ENCODE results near the gene LRRC55.

Gene LRRC55

GRCh38 chr11:57144531-57145320 lies 37.0 kb upstream of the LRRC55 start:
- no peak for TF ChIP-seq SUZ12 (IDR thresholded peaks at IDR 0.05; ENCODE audit: extremely low read depth, insufficient read depth, insufficient read length)
- TF ChIP-seq YY1 (IDR thresholded peaks at IDR 0.05; ENCODE audit: insufficient read depth, insufficient read length) = no peak
- TF ChIP-seq ZNF274 (IDR thresholded peaks at IDR 0.05; ENCODE audit: low read depth, low read length) = no peak
- Histone ChIP-seq H3K4me1 (ENCODE audit: insufficient read depth, insufficient read length) (no peaks in the 10 kb centered on the region), H3K27me3 (ENCODE audit: insufficient read depth, insufficient read length) (no peaks in the 10 kb centered on the region), H3K9ac (ENCODE audit: insufficient read length, low read depth) (no peak overlapping the region), H3K36me3 (ENCODE audit: insufficient read depth, insufficient read length, low read length) (no peaks in the 10 kb centered on the region), H3K9me3 (ENCODE audit: insufficient read depth, low read length) (no peaks in the 10 kb centered on the region), H3K4me3 (ENCODE audit: insufficient read length, low read depth) (no peak overlapping the region)
- DNase-seq (ENCODE audit: low read depth, low spot score) = no peak

- DNase-seq (ENCODE audit: low read depth, low spot score) = no peak
- Histone ChIP-seq H3K9ac (ENCODE audit: insufficient read length, low read depth) (no peak overlapping the region), H3K27me3 (ENCODE audit: insufficient read depth, insufficient read length) (no peaks in the 10 kb centered on the region), H3K4me1 (ENCODE audit: insufficient read depth, insufficient read length) (no peaks in the 10 kb centered on the region), H3K4me3 (ENCODE audit: insufficient read length, low read depth) (no peak overlapping the region), H3K36me3 (ENCODE audit: insufficient read depth, insufficient read length, low read length) (no peaks in the 10 kb centered on the region), H3K9me3 (ENCODE audit: insufficient read depth, low read length) (no peaks in the 10 kb centered on the region)
- TF ChIP-seq YY1 (IDR thresholded peaks at IDR 0.05; ENCODE audit: insufficient read depth, insufficient read length) = no peak
- TF ChIP-seq ZNF274 (IDR thresholded peaks at IDR 0.05; ENCODE audit: low read depth, low read length) = no peak
- TF ChIP-seq SUZ12 (IDR thresholded peaks at IDR 0.05; ENCODE audit: extremely low read depth, insufficient read depth, insufficient read length) = no peak
Measured at GRCh38 chr11:57146301-57146700, 35.5 kb upstream of the LRRC55 start.

GRCh38 chr11:57148621-57149020 lies 33.1 kb upstream of the LRRC55 start:
- H3K4me1 ChIP-seq (ENCODE audit: insufficient read depth, insufficient read length) = no peaks in the 10 kb centered on the region
- no peak overlapping the region for H3K9ac ChIP-seq (ENCODE audit: insufficient read length, low read depth)
- TF ChIP-seq YY1 (IDR thresholded peaks at IDR 0.05; ENCODE audit: insufficient read depth, insufficient read length) = no peak
- no peak for TF ChIP-seq SUZ12 (IDR thresholded peaks at IDR 0.05; ENCODE audit: extremely low read depth, insufficient read depth, insufficient read length)
- no peak for TF ChIP-seq ZNF274 (IDR thresholded peaks at IDR 0.05; ENCODE audit: low read depth, low read length)
- H3K9me3 ChIP-seq (ENCODE audit: insufficient read depth, low read length) = no peaks in the 10 kb centered on the region
- no peak for DNase-seq (ENCODE audit: low read depth, low spot score)
- no peaks in the 10 kb centered on the region for H3K36me3 ChIP-seq (ENCODE audit: insufficient read depth, insufficient read length, low read length)
- H3K4me3 ChIP-seq (ENCODE audit: insufficient read length, low read depth) = no peak overlapping the region
- H3K27me3 ChIP-seq (ENCODE audit: insufficient read depth, insufficient read length) = no peaks in the 10 kb centered on the region

- no peaks in the 10 kb centered on the region for H3K9me3 ChIP-seq (ENCODE audit: insufficient read depth, low read length)
- H3K9ac ChIP-seq (ENCODE audit: insufficient read length, low read depth) = no peak overlapping the region
- TF ChIP-seq SUZ12 (IDR thresholded peaks at IDR 0.05; ENCODE audit: extremely low read depth, insufficient read depth, insufficient read length) = no peak
- TF ChIP-seq ZNF274 (IDR thresholded peaks at IDR 0.05; ENCODE audit: low read depth, low read length) = no peak
- TF ChIP-seq YY1 (IDR thresholded peaks at IDR 0.05; ENCODE audit: insufficient read depth, insufficient read length) = no peak
- H3K4me1 ChIP-seq (ENCODE audit: insufficient read depth, insufficient read length) = peaks cover 4% of the 10 kb centered on the region
- no peaks in the 10 kb centered on the region for H3K27me3 ChIP-seq (ENCODE audit: insufficient read depth, insufficient read length)
- no peak for DNase-seq (ENCODE audit: low read depth, low spot score)
- no peak overlapping the region for H3K4me3 ChIP-seq (ENCODE audit: insufficient read length, low read depth)
- H3K36me3 ChIP-seq (ENCODE audit: insufficient read depth, insufficient read length, low read length) = no peaks in the 10 kb centered on the region
Measured at GRCh38 chr11:57150454-57150917, 31.3 kb upstream of the LRRC55 start.

GRCh38 chr11:57152134-57152533 lies 29.6 kb upstream of the LRRC55 start:
- no peak overlapping the region for H3K4me3 ChIP-seq (ENCODE audit: insufficient read length, low read depth)
- TF ChIP-seq ZNF274 (IDR thresholded peaks at IDR 0.05; ENCODE audit: low read depth, low read length) (no peak), SUZ12 (IDR thresholded peaks at IDR 0.05; ENCODE audit: extremely low read depth, insufficient read depth, insufficient read length) (no peak), YY1 (IDR thresholded peaks at IDR 0.05; ENCODE audit: insufficient read depth, insufficient read length) (no peak)
- no peaks in the 10 kb centered on the region for H3K9me3 ChIP-seq (ENCODE audit: insufficient read depth, low read length)
- no peak overlapping the region for H3K9ac ChIP-seq (ENCODE audit: insufficient read length, low read depth)
- peaks cover 10% of the 10 kb centered on the region for H3K4me1 ChIP-seq (ENCODE audit: insufficient read depth, insufficient read length)
- no peaks in the 10 kb centered on the region for H3K36me3 ChIP-seq (ENCODE audit: insufficient read depth, insufficient read length, low read length)
- H3K27me3 ChIP-seq (ENCODE audit: insufficient read depth, insufficient read length) = no peaks in the 10 kb centered on the region
- DNase-seq (ENCODE audit: low read depth, low spot score) = no peak

GRCh38 chr11:57153448-57153847 lies 28.3 kb upstream of the LRRC55 start:
- H3K4me3 ChIP-seq (ENCODE audit: insufficient read length, low read depth) = no peak overlapping the region
- no peaks in the 10 kb centered on the region for H3K36me3 ChIP-seq (ENCODE audit: insufficient read depth, insufficient read length, low read length)
- DNase-seq (ENCODE audit: low read depth, low spot score) = no peak
- no peaks in the 10 kb centered on the region for H3K9me3 ChIP-seq (ENCODE audit: insufficient read depth, low read length)
- TF ChIP-seq ZNF274 (IDR thresholded peaks at IDR 0.05; ENCODE audit: low read depth, low read length) = no peak
- no peak for TF ChIP-seq YY1 (IDR thresholded peaks at IDR 0.05; ENCODE audit: insufficient read depth, insufficient read length)
- TF ChIP-seq SUZ12 (IDR thresholded peaks at IDR 0.05; ENCODE audit: extremely low read depth, insufficient read depth, insufficient read length) = no peak
- H3K9ac ChIP-seq (ENCODE audit: insufficient read length, low read depth) = no peak overlapping the region
- H3K4me1 ChIP-seq (ENCODE audit: insufficient read depth, insufficient read length) = peaks cover 10% of the 10 kb centered on the region
- no peaks in the 10 kb centered on the region for H3K27me3 ChIP-seq (ENCODE audit: insufficient read depth, insufficient read length)

- Histone ChIP-seq H3K4me3 (ENCODE audit: insufficient read length, low read depth) (no peak overlapping the region), H3K36me3 (ENCODE audit: insufficient read depth, insufficient read length, low read length) (no peaks in the 10 kb centered on the region), H3K9ac (ENCODE audit: insufficient read length, low read depth) (no peak overlapping the region), H3K9me3 (ENCODE audit: insufficient read depth, low read length) (no peaks in the 10 kb centered on the region), H3K4me1 (ENCODE audit: insufficient read depth, insufficient read length) (peaks cover 10% of the 10 kb centered on the region), H3K27me3 (ENCODE audit: insufficient read depth, insufficient read length) (no peaks in the 10 kb centered on the region)
- no peak for DNase-seq (ENCODE audit: low read depth, low spot score)
- no peak for TF ChIP-seq SUZ12 (IDR thresholded peaks at IDR 0.05; ENCODE audit: extremely low read depth, insufficient read depth, insufficient read length)
- TF ChIP-seq ZNF274 (IDR thresholded peaks at IDR 0.05; ENCODE audit: low read depth, low read length) = no peak
- no peak for TF ChIP-seq YY1 (IDR thresholded peaks at IDR 0.05; ENCODE audit: insufficient read depth, insufficient read length)
Measured at GRCh38 chr11:57154739-57155138, 27.0 kb upstream of the LRRC55 start.

Measured in NT2/D1 (cell line).